ENCODE measurements around the gene ANGEL2.

ANGEL2 gene

DNA sequence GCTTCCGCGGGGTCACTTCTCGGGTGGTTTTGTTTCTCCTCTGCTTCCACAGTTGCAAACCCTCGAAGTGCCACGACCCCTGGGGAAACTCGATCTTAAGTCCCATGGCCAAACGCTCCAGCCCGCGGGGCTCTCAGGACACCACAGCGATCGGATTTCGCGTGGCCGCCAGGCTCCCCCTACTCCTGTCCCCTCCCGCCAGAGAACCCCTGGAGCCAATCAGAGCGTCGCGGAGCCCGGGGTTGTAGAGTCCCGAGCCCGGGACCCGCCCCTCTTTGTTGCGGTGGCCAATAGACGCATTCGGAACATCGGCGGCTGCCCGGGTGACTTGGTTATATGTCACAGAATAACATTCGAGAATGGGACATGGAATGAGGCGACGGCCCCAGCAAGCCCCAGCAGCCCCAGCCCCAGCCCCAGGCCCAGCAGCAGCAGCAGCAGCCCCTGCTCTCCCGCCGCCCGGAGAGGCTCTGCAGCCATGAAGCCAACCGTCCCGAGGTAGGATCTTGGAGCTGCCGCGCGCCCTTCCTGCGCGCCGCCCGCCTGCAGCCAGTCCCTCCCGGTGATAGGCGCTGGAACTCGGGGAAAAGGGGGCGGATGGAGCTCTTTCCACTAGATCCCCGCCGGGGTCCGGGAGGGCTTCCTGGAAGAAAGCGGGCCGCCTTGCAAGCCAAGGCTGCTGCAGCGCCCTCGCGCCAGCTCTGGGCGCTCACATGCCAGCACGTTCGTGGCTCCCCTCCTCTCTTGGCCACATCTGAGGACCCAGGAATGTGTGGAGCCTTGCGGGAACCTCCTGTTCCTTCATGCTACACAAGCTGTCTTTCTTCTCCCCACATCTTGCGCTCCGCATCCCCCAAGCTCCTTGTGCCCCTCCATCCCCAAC lies 65.2 kb downstream of the ANGEL2 start, which contains the start of gene VASH2:
TSS of gene VASH2 (plus strand) at position 299 of the 883 bp plus-strand sequence. CDS start 1,002 bp downstream, outside the sequence.
- peak; percentile 87 for DNase-seq

- DNase-seq: no peak
Observed at GRCh38 chr1:212949771-212950170, 65.9 kb downstream of the ANGEL2 start.

DNA sequence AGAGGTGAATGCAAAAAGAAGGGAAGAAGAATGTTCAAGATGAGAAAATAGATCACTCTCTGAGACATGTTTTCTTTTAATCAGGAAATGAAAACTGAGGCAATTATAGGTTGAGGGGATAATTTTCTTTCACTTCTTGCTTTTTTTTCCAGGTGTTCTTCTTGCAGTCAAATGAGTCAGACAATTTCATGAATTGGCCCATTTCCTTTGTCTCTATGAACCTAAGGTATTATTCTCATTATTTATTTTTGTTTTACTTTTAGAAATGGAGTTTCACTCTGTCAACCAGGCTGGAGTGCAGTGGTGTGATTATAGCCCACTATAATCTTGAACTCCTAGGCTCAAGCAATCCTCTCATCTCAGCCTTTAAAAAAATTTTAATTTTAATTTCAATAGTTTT lies 68.8 kb downstream of the ANGEL2 start:
- DNase-seq: no peak

DNA sequence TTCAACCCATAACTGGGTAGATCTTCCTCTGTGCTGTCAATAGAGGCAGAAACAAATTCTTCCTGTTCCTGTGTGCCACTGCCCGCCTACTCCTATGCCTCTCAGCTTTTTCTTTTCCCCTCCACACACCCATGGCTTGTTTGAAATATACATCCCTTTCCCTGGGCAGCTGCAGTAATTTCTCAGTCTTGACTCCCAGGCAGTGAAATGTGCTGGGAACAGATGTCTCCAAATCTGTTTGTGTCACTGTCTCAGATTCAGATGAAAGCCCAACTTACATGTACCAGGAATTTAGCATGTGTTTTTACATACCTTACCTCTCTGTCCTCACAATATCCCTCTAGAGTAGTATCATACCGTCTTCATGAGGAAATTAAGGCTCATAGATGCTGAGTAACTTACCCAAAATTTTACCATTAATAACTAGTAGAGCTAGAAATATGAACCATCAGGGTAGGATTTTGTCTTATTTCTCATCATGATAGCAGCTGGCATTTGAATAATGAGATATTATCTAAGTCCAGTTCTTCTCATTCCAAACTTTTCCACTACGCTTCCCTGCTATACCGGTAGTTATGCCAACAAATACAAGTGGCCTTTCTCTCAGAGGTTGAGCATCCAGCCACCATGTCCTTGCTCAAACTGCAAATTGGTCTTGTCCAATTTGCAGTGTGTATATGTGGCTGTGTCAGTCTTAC lies 70.1 kb downstream of the ANGEL2 start:
- DNase-seq: no peak

GRCh38 chr1:212945056-212945455 lies 70.6 kb downstream of the ANGEL2 start:
- no peak for DNase-seq

DNA sequence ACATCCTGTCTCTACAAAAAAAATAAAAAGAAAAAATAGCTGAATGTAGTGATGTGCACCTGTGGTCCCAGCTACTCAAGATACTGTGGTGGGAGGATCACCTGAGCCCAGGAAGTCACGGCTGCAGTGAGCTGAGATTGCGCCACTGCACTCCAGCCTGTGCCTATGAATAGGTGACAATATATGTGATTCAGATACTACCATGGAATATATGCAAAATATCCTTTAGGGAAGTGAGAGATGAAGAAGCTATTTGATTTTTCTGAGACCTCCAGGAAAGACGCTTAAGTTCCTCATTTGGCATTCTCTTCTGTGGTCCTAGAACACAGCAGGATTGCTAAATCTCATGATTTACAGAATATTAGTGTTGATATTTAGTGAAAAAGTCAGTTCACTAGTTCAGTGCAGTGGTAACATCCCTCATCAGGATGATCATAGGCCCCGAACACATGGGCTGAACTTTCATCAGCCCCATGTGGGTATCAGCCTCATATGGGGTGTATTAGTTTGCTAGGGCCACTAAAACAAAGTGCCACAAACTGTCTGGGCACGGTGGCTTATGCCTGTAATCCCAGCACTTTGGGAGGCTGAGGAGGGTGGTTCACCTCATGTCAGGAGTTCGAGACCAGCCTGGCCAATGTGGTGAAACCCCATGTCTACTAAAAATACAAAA lies 71.3 kb downstream of the ANGEL2 start:
- no peak for DNase-seq

GRCh38 chr1:212943393-212943710 lies 72.3 kb downstream of the ANGEL2 start:
- no peak for DNase-seq

GRCh38 chr1:212942679-212943392 lies 72.8 kb downstream of the ANGEL2 start:
- no peak for DNase-seq

Measured in NCI-H2107 (cell line).